Gastroesophageal sphincter (tissue), 3 donors: Measurements from ENCODE around the gene CNTNAP2.

ENCODE experiments used
- EP300 ChIP-seq: sonication (generic); formaldehyde crosslinking; IDR thresholded peaks from one replicate; pipeline ENCODE4 v1.6.1; 2017; ENCODE audit warnings: antibody characterized with exemption, mild to moderate bottlenecking
- POLR2A ChIP-seq, 2 donors: fragments of 450-650 bp; IDR thresholded peaks; one replicate each; pipeline ENCODE4 v1.6.1; 2017; ENCODE audit warnings: antibody characterized with exemption in 2 of 2, mild to moderate bottlenecking in 2 of 2, moderate library complexity in 1 of 2
- POLR2AphosphoS5 ChIP-seq: sonication (generic); formaldehyde crosslinking; IDR thresholded peaks from one replicate; pipeline ENCODE4 v1.6.1; 2017; ENCODE audit warnings: antibody characterized with exemption
- TF ChIP-seq, protein P1 (sequence below), 4 experiments: fragments of 200-600 bp in 2 of 4; fragments of 450-650 bp in 2 of 4; sonication (generic) in 1 of 4; IDR thresholded peaks; one replicate each; pipeline ENCODE4 v1.5.1; 2017 to 2019; ENCODE audit warnings: antibody characterized with exemption in 4 of 4, mild to moderate bottlenecking in 2 of 4, moderate library complexity in 2 of 4

DNA sequence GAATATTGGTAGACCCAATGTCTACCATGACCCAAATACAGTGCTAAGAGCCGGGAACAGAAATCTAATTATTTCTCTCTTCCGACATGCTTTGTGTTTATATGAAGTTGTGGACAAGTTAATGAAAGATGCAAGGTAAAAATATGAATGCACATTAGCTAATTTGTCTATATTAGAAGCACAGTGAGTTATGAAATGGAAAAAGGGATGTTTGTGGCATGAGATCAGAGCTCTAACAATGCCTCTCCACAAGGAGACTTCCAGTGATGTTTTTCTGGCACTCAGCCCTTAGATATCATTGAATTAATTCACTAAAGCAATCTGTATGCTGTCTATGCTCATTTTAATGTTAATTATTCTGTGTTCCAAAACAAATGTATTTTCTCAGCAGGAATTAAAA, 897.2 kb downstream of the CNTNAP2 start:
- TF ChIP-seq, protein P1, sequence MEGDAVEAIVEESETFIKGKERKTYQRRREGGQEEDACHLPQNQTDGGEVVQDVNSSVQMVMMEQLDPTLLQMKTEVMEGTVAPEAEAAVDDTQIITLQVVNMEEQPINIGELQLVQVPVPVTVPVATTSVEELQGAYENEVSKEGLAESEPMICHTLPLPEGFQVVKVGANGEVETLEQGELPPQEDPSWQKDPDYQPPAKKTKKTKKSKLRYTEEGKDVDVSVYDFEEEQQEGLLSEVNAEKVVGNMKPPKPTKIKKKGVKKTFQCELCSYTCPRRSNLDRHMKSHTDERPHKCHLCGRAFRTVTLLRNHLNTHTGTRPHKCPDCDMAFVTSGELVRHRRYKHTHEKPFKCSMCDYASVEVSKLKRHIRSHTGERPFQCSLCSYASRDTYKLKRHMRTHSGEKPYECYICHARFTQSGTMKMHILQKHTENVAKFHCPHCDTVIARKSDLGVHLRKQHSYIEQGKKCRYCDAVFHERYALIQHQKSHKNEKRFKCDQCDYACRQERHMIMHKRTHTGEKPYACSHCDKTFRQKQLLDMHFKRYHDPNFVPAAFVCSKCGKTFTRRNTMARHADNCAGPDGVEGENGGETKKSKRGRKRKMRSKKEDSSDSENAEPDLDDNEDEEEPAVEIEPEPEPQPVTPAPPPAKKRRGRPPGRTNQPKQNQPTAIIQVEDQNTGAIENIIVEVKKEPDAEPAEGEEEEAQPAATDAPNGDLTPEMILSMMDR (IDR thresholded peaks at IDR 0.05), result no peak
- no peak for TF ChIP-seq POLR2AphosphoS5
- no peak for TF ChIP-seq EP300
- no peak for TF ChIP-seq POLR2A (IDR thresholded peaks at IDR 0.05)
